Endothelial cell of umbilical vein (primary cell): ENCODE measurements around the gene PALD1. TPM values are rescaled to one million over a fixed set of nuclear protein-coding genes. Genes with fewer than 3 reads are reported as not detected.

Experiments used
- BruUV-seq: library from RNA; stranded (reverse); fragments of 400-500 nt; replicated peaks from 2 replicates; lab custom pipeline; 2021; lab: Mats Ljungman, UMichigan
- CTCF ChIA-PET: fragments of 300-600, 350-600 bp; sonication (Branson Sonifier 250); formaldehyde crosslinking; loops from one replicate; lab custom pipeline; 2021; ENCODE audit warnings: antibody characterized with exemption, inconsistent platforms; lab: Charles Lee
- POLR2A ChIA-PET: fragments of 300-600, 350-600 bp; sonication (Branson Sonifier 250); formaldehyde crosslinking; loops from one replicate; lab custom pipeline; 2021; ENCODE audit warnings: antibody characterized with exemption, inconsistent platforms; lab: Charles Lee
- DNase-seq: peaks from one replicate; pipeline ENCODE4 v3.0.0-alpha.2; 2011; ENCODE audit warnings: low read depth, low spot score
- FAIRE-seq: peaks from 2 replicates; lab custom pipeline; 2011; peaks lifted over from hg19 to GRCh38; lab: Jason Lieb, UNC
- H2AFZ ChIP-seq: 2 replicates; pipeline ENCODE4 v1.6.0; 2012; ENCODE audit warnings: low read depth, low read length, control low read depth, inconsistent platforms
- H3K27ac ChIP-seq: 2 replicates; pipeline ENCODE4 v1.5.1; 2011; ENCODE audit warnings: low read depth, mild to moderate bottlenecking, control low read depth, low read length, moderate library complexity; ENCODE audit not compliant: insufficient read depth
- H3K27me3 ChIP-seq, 2 experiments: 2 replicates each; pipeline versions ENCODE4 v1.6.0 to v1.6.1; 2011; ENCODE audit warnings: low read length in 2 of 2, mixed read lengths in 1 of 2; ENCODE audit not compliant: control insufficient read depth in 2 of 2, insufficient read depth in 2 of 2
- H3K36me3 ChIP-seq, 2 experiments: 2 replicates in 1 of 2; 3 replicates in 1 of 2; pipeline ENCODE4 v1.5.1; 2011; ENCODE audit warnings: low read length in 2 of 2, mild to moderate bottlenecking in 1 of 2, moderate library complexity in 1 of 2; ENCODE audit not compliant: control insufficient read depth in 2 of 2, insufficient read depth in 2 of 2; ENCODE audit errors: extremely low read depth in 1 of 2
- H3K4me1 ChIP-seq: 3 replicates; pipeline ENCODE4 v1.5.1; 2011; ENCODE audit warnings: mild to moderate bottlenecking, low read length; ENCODE audit not compliant: control insufficient read depth, insufficient read depth; ENCODE audit errors: extremely low read depth
- H3K4me2 ChIP-seq: 2 replicates; pipeline ENCODE4 v1.6.1; 2011; ENCODE audit warnings: low read length, control low read depth, mixed read lengths; ENCODE audit not compliant: insufficient read depth
- H3K4me3 ChIP-seq, 3 experiments: fragments of 200-600 bp in 1 of 3; sonication (generic), shearing (Covaris generic) in 1 of 3; replicated peaks in 1 of 3; 2 replicates each; pipeline ENCODE4 v1.5.1; 2011 to 2016; ENCODE audit warnings: control low read depth in 3 of 3, low read length in 3 of 3, mild to moderate bottlenecking in 2 of 3, inconsistent platforms in 1 of 3, low read depth in 1 of 3, moderate library complexity in 1 of 3; ENCODE audit not compliant: insufficient read depth in 1 of 3
- H3K79me2 ChIP-seq: 2 replicates; pipeline ENCODE4 v1.6.0; 2012; ENCODE audit warnings: low read length, inconsistent platforms; ENCODE audit not compliant: control insufficient read depth, insufficient read depth
- H3K9ac ChIP-seq: replicated peaks from 2 replicates; pipeline ENCODE3; 2011; ENCODE audit warnings: low read length, control low read depth; ENCODE audit not compliant: insufficient read depth; ENCODE audit errors: extremely low read depth
- H3K9me1 ChIP-seq: replicated peaks from 3 replicates; pipeline ENCODE4 v1.6.0; 2011; ENCODE audit warnings: mild to moderate bottlenecking, low read length; ENCODE audit not compliant: control insufficient read depth, insufficient read depth; ENCODE audit errors: extremely low read depth
- H3K9me3 ChIP-seq: replicated peaks from 2 replicates; pipeline ENCODE4 v1.5.1; 2012; ENCODE audit warnings: low read length, inconsistent platforms; ENCODE audit not compliant: control insufficient read depth, insufficient read depth
- H4K20me1 ChIP-seq: replicated peaks from 2 replicates; pipeline ENCODE3; 2011; ENCODE audit warnings: mild to moderate bottlenecking, low read length; ENCODE audit not compliant: control insufficient read depth, insufficient read depth; ENCODE audit errors: extremely low read depth
- CTCF ChIP-seq, 2 donors: IDR thresholded peaks; 1 replicate in 1 of 2; 2 replicates in 1 of 2; pipeline ENCODE4 v1.5.1; 2011; ENCODE audit warnings: low read length in 2 of 2, mild to moderate bottlenecking in 2 of 2, moderate library complexity in 2 of 2, control low read depth in 1 of 2, inconsistent platforms in 1 of 2, low read depth in 1 of 2; ENCODE audit not compliant: insufficient read depth in 1 of 2; ENCODE audit errors: extremely low read depth in 1 of 2
- EZH2 ChIP-seq: IDR thresholded peaks from 2 replicates; pipeline ENCODE4 v1.6.1; 2012; ENCODE audit warnings: borderline replicate concordance, low read depth, mild to moderate bottlenecking, moderate library complexity, low read length, inconsistent platforms; ENCODE audit not compliant: severe bottlenecking
- FOS ChIP-seq: IDR thresholded peaks from 2 replicates; pipeline ENCODE4 v1.6.1; 2011; ENCODE audit warnings: mild to moderate bottlenecking, low read length, moderate library complexity, borderline replicate concordance; ENCODE audit not compliant: insufficient read depth
- GATA2 ChIP-seq: IDR thresholded peaks from 2 replicates; pipeline ENCODE4 v1.7.0; 2011; ENCODE audit warnings: low read depth, mild to moderate bottlenecking, moderate library complexity, mixed read lengths, low read length; ENCODE audit not compliant: insufficient read length, insufficient read depth
- JUN ChIP-seq: IDR thresholded peaks from 2 replicates; pipeline ENCODE4 v1.6.1; 2011; ENCODE audit warnings: borderline replicate concordance, low read depth; ENCODE audit not compliant: insufficient read length, insufficient read depth
- MYC ChIP-seq: IDR thresholded peaks from one replicate; pipeline ENCODE4 v1.6.1; 2011; ENCODE audit warnings: mild to moderate bottlenecking, low read depth, low read length
- POLR2A ChIP-seq: IDR thresholded peaks from 2 replicates; pipeline ENCODE4 v1.6.1; 2012; ENCODE audit warnings: low read depth, mild to moderate bottlenecking, control low read depth, low read length
- POLR2AphosphoS5 ChIP-seq: IDR thresholded peaks from 2 replicates; pipeline ENCODE4 v1.6.1; 2012; ENCODE audit warnings: low read depth, mild to moderate bottlenecking, control low read depth, low read length, moderate library complexity; ENCODE audit not compliant: insufficient read depth
- dilution Hi-C: fragments of 300-500 bp; cut with MboI; formaldehyde crosslinking; loops from one replicate; pipeline ENCODE4 v1.15.0; 2019; ENCODE audit warnings: low sequenced_read_pairs; ENCODE audit not compliant: extremely low pct_ligation_motif_present
- intact Hi-C: fragments of 100-400 bp; cut with micrococcal nuclease; formaldehyde crosslinking; loops from one replicate; pipeline ENCODE4 v1.10.0; 2022
- polyA plus RNA-seq, 4 experiments: library from polyadenylated mRNA; depleted of rRNA in 3 of 4; stranded (reverse) in 3 of 4; unstranded in 1 of 4; fragments of >200 nt; gene quantifications; 2 replicates each; pipeline versions ENCODE4 v1.2.1 to v1.2.3, GENCODE V29; 2011 to 2012; ENCODE audit warnings: missing spikeins in 1 of 4
- total RNA-seq: library from RNA; stranded (reverse); gene quantifications from 2 replicates; pipeline ENCODE4 v1.2.3, GENCODE V29; 2021
- TF ChIP-seq, protein P1 (sequence below): IDR thresholded peaks from 2 replicates; pipeline ENCODE4 v1.6.1; 2011; ENCODE audit not compliant: insufficient read depth, insufficient read length

Gene PALD1
- total and polyA plus RNA-seq, 2 donors (not counting 3 experiments of a cell fraction or from before 2014, with no cell fraction given), result 16.6 to 73.3 TPM

DNA sequence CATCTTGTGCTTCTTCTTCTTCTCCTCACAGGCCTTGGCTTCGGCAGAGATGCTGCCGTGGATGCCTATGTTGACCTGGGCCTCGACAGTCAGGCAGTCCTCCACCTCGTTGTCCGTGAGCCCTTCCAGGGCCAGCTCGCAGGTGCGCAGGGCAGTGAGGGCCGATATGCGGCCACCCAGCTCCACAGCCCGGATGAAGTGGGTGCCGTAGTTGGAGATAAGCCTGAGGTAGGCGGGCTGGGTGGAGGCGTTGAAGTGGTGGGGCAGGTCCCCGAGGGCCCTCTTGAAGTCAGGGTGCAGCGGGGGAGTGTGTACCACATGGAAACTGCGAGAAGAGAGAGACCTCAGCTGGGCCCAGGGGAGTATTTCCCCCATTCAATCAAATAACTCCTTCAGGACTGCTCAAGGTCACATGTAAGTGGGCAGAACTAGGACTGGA is 120.3 kb downstream of the PALD1 start:
- Histone ChIP-seq H4K20me1 (no peaks in the 10 kb centered on the region), H2AFZ (no peak overlapping the region), H3K79me2 (no peaks in the 10 kb centered on the region), H3K27me3 (peaks cover 3% of the 10 kb centered on the region in 2 experiments), H3K9me1 (no peaks in the 10 kb centered on the region), H3K9ac (no peak overlapping the region), H3K27ac (no peak overlapping the region), H3K9me3 (no peaks in the 10 kb centered on the region), H3K4me2 (no peak overlapping the region), H3K4me1 (no peaks in the 10 kb centered on the region), H3K4me3 (no peak overlapping the region), H3K36me3 (no peaks in the 10 kb centered on the region)
- FAIRE-seq (no peak), DNase-seq (no peak)
- CTCF ChIA-PET, result no interaction called here
- no TSS peak for BruUV-seq
- dilution Hi-C loops, result no loop called here
- POLR2A ChIA-PET, result no interaction called here
- intact Hi-C loops, result no loop called here
- TF ChIP-seq GATA2 (no peak), MYC (no peak), CTCF (IDR thresholded peaks at IDR 0.05; ENCODE audit: extremely low read depth in 1 of 2, insufficient read depth in 1 of 2, low read depth in 1 of 2, low read length in 2 of 2) (no peak), FOS (no peak), POLR2A (no peak), POLR2AphosphoS5 (no peak), EZH2 (no peak), JUN (no peak)
- TF ChIP-seq, protein P1, sequence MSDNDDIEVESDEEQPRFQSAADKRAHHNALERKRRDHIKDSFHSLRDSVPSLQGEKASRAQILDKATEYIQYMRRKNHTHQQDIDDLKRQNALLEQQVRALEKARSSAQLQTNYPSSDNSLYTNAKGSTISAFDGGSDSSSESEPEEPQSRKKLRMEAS, result no peak
